ENCODE data around the gene SYNGR4.

GRCh38 chr19:48415806-48416221 lies 51.6 kb downstream of the SYNGR4 start:
- TF ChIP-seq CTCF (IDR thresholded peaks at IDR 0.05) (no peak), POLR2A (IDR thresholded peaks at IDR 0.05) (no peak)

Data from uterus (tissue), 2 donors.